GM23248 (cell line): ENCODE measurements around the gene HOXB3.

ENCODE experiments used
- EZH2 ChIP-seq: fragments of 200-600 bp; sonication (generic); IDR thresholded peaks from 2 replicates; pipeline ENCODE4 v1.6.1; 2018; ENCODE audit warnings: antibody characterized with exemption, mild to moderate bottlenecking; ENCODE audit not compliant: insufficient read depth, poor library complexity, severe bottlenecking
- EZH2phosphoT487 ChIP-seq: fragments of 200-600 bp; sonication (generic); IDR thresholded peaks from 2 replicates; pipeline ENCODE4 v1.6.1; 2018; ENCODE audit warnings: antibody characterized with exemption, moderate library complexity, mild to moderate bottlenecking, low read depth; ENCODE audit not compliant: insufficient read depth

- TF ChIP-seq EZH2 (no peak), EZH2phosphoT487 (no peak)
Observed at GRCh38 chr17:48510761-48511604, 79.1 kb downstream of the HOXB3 start.
